ENCODE results near the gene MUC5AC. TPM values are rescaled to one million over a fixed set of nuclear protein-coding genes. Genes with fewer than 3 reads are reported as not detected.

MUC5AC gene
- total and polyA plus RNA-seq, 7 experiments from 2014 or later = not detected

- Histone ChIP-seq H3K9me3 (ENCODE audit: control insufficient read depth in 2 of 3, low read length in 3 of 3) (no peaks in the 10 kb centered on the region), H3K4me3 (ENCODE audit: low read length) (no peak overlapping the region), H3K27ac (ENCODE audit: low read depth, low read length) (no peak overlapping the region), H3K36me3 (ENCODE audit: control insufficient read depth in 2 of 3, insufficient read depth in 3 of 3, low read length in 3 of 3) (no peaks in the 10 kb centered on the region), H3K27me3 (ENCODE audit: control insufficient read depth in 2 of 2, insufficient read depth in 2 of 2, low read length in 2 of 2) (no peaks in the 10 kb centered on the region), H3K4me1 (ENCODE audit: control insufficient read depth in 2 of 2, insufficient read depth in 2 of 2, low read length in 2 of 2) (no peaks in the 10 kb centered on the region)
- DNase-seq = no peak
- H3K27ac Mint-ChIP-seq = no peak overlapping the region
- ChIA-PET POLR2A (no interaction called here), CTCF (no interaction called here)
- peaks cover 0 to 5% (median 0%) of the 10 kb centered on the region in 5 donors for H3K27me3 Mint-ChIP-seq
- H3K4me3 Mint-ChIP-seq = no peak overlapping the region
- H3K9me3 Mint-ChIP-seq = peaks cover 0 to 12% (median 0%) of the 10 kb centered on the region in 11 donors
- H3K4me1 Mint-ChIP-seq = peaks cover 0 to 5% (median 0%) of the 10 kb centered on the region in 7 donors
- ATAC-seq = no peak
- peaks cover 0 to 3% (median 0%) of the 10 kb centered on the region in 5 donors for H3K36me3 Mint-ChIP-seq
- intact Hi-C loops (cut with micrococcal nuclease) = no loop called here
Observed at GRCh38 chr11:1176224-1177019, 18.7 kb downstream of the MUC5AC start.

DNA sequence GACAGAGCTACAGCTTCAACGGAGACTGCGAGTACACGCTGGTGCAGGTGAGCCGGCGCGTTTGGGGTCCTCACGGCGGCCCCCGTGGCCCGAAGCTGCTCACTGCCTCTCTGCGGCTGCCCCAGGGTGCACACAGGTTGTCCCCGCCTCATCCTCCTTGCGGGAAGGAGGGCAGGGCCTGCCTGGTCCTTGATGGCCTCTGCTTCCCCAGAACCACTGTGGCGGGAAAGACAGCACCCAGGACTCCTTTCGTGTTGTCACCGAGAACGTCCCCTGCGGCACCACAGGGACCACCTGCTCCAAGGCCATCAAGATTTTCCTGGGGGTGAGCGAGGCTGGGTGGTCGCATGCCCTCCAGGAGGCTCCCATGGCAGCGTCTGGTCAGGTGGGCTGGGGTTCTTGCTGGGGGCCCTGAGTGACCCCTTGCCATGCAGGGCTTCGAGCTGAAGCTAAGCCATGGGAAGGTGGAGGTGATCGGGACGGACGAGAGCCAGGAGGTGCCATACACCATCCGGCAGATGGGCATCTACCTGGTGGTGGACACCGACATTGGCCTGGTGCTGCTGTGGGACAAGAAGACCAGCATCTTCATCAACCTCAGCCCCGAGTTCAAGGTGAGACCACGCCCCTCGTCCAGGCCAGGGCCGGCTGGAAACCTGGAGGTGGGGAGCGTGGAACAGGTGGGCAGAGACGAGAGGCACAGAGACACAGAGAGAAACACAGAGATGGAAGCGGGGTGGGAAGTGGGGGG is 19.4 kb downstream of the MUC5AC start:
- ATAC-seq (no peak), DNase-seq (no peak)
- Mint-ChIP-seq H3K9me3 (peaks cover 0 to 7% (median 0%) of the 10 kb centered on the region in 11 donors), H3K27me3 (peaks cover 0 to 5% (median 0%) of the 10 kb centered on the region in 5 donors), H3K4me3 (no peak overlapping the region), H3K27ac (no peak overlapping the region), H3K4me1 (peaks cover 0 to 5% (median 4%) of the 10 kb centered on the region in 7 donors), H3K36me3 (peaks cover 0 to 3% (median 0%) of the 10 kb centered on the region in 5 donors)
- H3K4me3 ChIP-seq (ENCODE audit: low read length) = no peak overlapping the region
- H3K36me3 ChIP-seq (ENCODE audit: control insufficient read depth in 2 of 3, insufficient read depth in 3 of 3, low read length in 3 of 3) = no peaks in the 10 kb centered on the region
- no peaks in the 10 kb centered on the region for H3K9me3 ChIP-seq (ENCODE audit: control insufficient read depth in 2 of 3, low read length in 3 of 3)
- H3K27ac ChIP-seq (ENCODE audit: low read depth, low read length) = no peak overlapping the region
- POLR2A ChIA-PET = no interaction called here
- intact Hi-C loops (cut with micrococcal nuclease) = no loop called here
- no peaks in the 10 kb centered on the region for H3K27me3 ChIP-seq (ENCODE audit: control insufficient read depth in 2 of 2, insufficient read depth in 2 of 2, low read length in 2 of 2)
- CTCF ChIA-PET = no interaction called here
- no peaks in the 10 kb centered on the region for H3K4me1 ChIP-seq (ENCODE audit: control insufficient read depth in 2 of 2, insufficient read depth in 2 of 2, low read length in 2 of 2)

DNA sequence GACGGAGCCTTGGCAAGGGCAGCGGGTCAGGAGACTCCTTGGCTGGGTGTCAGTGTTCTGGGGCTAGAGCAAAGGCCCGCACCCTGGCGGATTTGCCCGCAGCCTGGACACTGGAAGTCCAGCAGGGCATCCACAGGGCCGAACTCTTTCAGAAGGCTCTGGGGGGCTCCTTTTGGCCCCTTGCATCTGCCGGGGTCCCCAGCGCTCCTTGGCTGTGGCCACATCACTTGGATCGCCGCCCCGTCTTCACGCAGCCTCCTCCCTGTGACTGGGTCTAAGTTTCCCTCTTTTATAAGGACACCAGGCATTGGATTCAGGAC is 20.0 kb downstream of the MUC5AC start:
- Histone ChIP-seq H3K27ac (ENCODE audit: low read depth, low read length) (no peak overlapping the region), H3K9me3 (ENCODE audit: control insufficient read depth in 2 of 3, low read length in 3 of 3) (no peaks in the 10 kb centered on the region), H3K36me3 (ENCODE audit: control insufficient read depth in 2 of 3, insufficient read depth in 3 of 3, low read length in 3 of 3) (no peaks in the 10 kb centered on the region), H3K4me1 (ENCODE audit: control insufficient read depth in 2 of 2, insufficient read depth in 2 of 2, low read length in 2 of 2) (no peaks in the 10 kb centered on the region), H3K4me3 (ENCODE audit: low read length) (no peak overlapping the region), H3K27me3 (ENCODE audit: control insufficient read depth in 2 of 2, insufficient read depth in 2 of 2, low read length in 2 of 2) (no peaks in the 10 kb centered on the region)
- ChIA-PET POLR2A (no interaction called here), CTCF (no interaction called here)
- H3K9me3 Mint-ChIP-seq = peaks cover 0 to 7% (median 0%) of the 10 kb centered on the region in 11 donors
- H3K4me3 Mint-ChIP-seq = no peak overlapping the region
- DNase-seq (no peak), ATAC-seq (no peak)
- intact Hi-C loops (cut with micrococcal nuclease) = no loop called here
- peaks cover 0 to 5% (median 0%) of the 10 kb centered on the region in 5 donors for H3K27me3 Mint-ChIP-seq
- peaks cover 0 to 5% (median 4%) of the 10 kb centered on the region in 7 donors for H3K4me1 Mint-ChIP-seq
- peaks cover 0 to 3% (median 0%) of the 10 kb centered on the region in 5 donors for H3K36me3 Mint-ChIP-seq
- no peak overlapping the region for H3K27ac Mint-ChIP-seq

- peaks cover 0 to 3% (median 0%) of the 10 kb centered on the region in 5 donors for H3K36me3 Mint-ChIP-seq
- no peak for DNase-seq
Observed at GRCh38 chr11:1178201-1178885, 20.6 kb downstream of the MUC5AC start.

DNA sequence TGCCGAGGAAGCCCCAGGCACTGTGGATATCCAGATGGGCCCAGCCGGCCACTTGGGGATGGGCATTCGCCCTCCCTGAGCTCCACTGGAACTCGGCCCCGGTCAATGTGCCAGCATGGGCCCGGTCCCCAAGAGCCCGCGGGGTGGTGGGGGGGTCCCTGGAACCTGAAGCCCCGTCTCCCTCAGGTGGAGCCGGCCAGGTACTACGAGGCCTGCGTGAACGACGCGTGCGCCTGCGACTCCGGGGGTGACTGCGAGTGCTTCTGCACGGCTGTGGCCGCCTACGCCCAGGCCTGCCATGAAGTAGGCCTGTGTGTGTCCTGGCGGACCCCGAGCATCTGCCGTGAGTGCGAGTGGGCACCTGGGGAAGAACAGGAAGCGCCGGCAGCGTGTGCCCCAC is 21.2 kb downstream of the MUC5AC start:
- Histone ChIP-seq H3K27me3 (ENCODE audit: control insufficient read depth in 2 of 2, insufficient read depth in 2 of 2, low read length in 2 of 2) (no peaks in the 10 kb centered on the region), H3K36me3 (ENCODE audit: control insufficient read depth in 2 of 3, insufficient read depth in 3 of 3, low read length in 3 of 3) (no peaks in the 10 kb centered on the region), H3K9me3 (ENCODE audit: control insufficient read depth in 2 of 3, low read length in 3 of 3) (no peaks in the 10 kb centered on the region), H3K4me3 (ENCODE audit: low read length) (no peak overlapping the region), H3K27ac (ENCODE audit: low read depth, low read length) (no peak overlapping the region), H3K4me1 (ENCODE audit: control insufficient read depth in 2 of 2, insufficient read depth in 2 of 2, low read length in 2 of 2) (no peaks in the 10 kb centered on the region)
- Mint-ChIP-seq H3K9me3 (peaks cover 0 to 7% (median 0%) of the 10 kb centered on the region in 11 donors), H3K27ac (no peak overlapping the region), H3K4me1 (peaks cover 0 to 5% (median 4%) of the 10 kb centered on the region in 7 donors), H3K27me3 (peaks cover 0 to 5% (median 0%) of the 10 kb centered on the region in 5 donors), H3K4me3 (no peak overlapping the region), H3K36me3 (peaks cover 0 to 3% (median 0%) of the 10 kb centered on the region in 5 donors)
- ATAC-seq (no peak), DNase-seq (no peak)
- ChIA-PET POLR2A (no interaction called here), CTCF (no interaction called here)
- intact Hi-C loops (cut with micrococcal nuclease) = no loop called here

More at GRCh38 chr11:1178201-1178885, 20.6 kb downstream of the MUC5AC start:
- H3K4me3 ChIP-seq (ENCODE audit: low read length) = no peak overlapping the region
- ChIA-PET POLR2A (no interaction called here), CTCF (no interaction called here)
- no peak overlapping the region for H3K27ac ChIP-seq (ENCODE audit: low read depth, low read length)
- H3K27ac Mint-ChIP-seq = no peak overlapping the region
- no peak for ATAC-seq
- H3K27me3 Mint-ChIP-seq = peaks cover 0 to 5% (median 0%) of the 10 kb centered on the region in 5 donors
- H3K36me3 ChIP-seq (ENCODE audit: control insufficient read depth in 2 of 3, insufficient read depth in 3 of 3, low read length in 3 of 3) = no peaks in the 10 kb centered on the region
- H3K9me3 ChIP-seq (ENCODE audit: control insufficient read depth in 2 of 3, low read length in 3 of 3) = no peaks in the 10 kb centered on the region
- H3K4me1 ChIP-seq (ENCODE audit: control insufficient read depth in 2 of 2, insufficient read depth in 2 of 2, low read length in 2 of 2) = no peaks in the 10 kb centered on the region
- no peaks in the 10 kb centered on the region for H3K27me3 ChIP-seq (ENCODE audit: control insufficient read depth in 2 of 2, insufficient read depth in 2 of 2, low read length in 2 of 2)
- intact Hi-C loops (cut with micrococcal nuclease) = no loop called here
- H3K9me3 Mint-ChIP-seq = peaks cover 0 to 7% (median 0%) of the 10 kb centered on the region in 11 donors
- no peak overlapping the region for H3K4me3 Mint-ChIP-seq
- H3K4me1 Mint-ChIP-seq = peaks cover 0 to 5% (median 4%) of the 10 kb centered on the region in 7 donors

- H3K9me3 ChIP-seq (ENCODE audit: control insufficient read depth in 2 of 3, low read length in 3 of 3) = no peaks in the 10 kb centered on the region
- ATAC-seq = no peak
Observed at GRCh38 chr11:1179641-1180040, 21.9 kb downstream of the MUC5AC start.

More at GRCh38 chr11:1179641-1180040, 21.9 kb downstream of the MUC5AC start:
- Mint-ChIP-seq H3K9me3 (peaks cover 0 to 7% (median 0%) of the 10 kb centered on the region in 11 donors), H3K27ac (no peak overlapping the region), H3K4me1 (peaks cover 0 to 5% (median 4%) of the 10 kb centered on the region in 7 donors), H3K36me3 (peaks cover 0 to 3% (median 0%) of the 10 kb centered on the region in 5 donors), H3K27me3 (peaks cover 0 to 5% (median 0%) of the 10 kb centered on the region in 5 donors), H3K4me3 (no peak overlapping the region)
- CTCF ChIA-PET = no interaction called here
- Histone ChIP-seq H3K27ac (ENCODE audit: low read depth, low read length) (no peak overlapping the region), H3K36me3 (ENCODE audit: control insufficient read depth in 2 of 3, insufficient read depth in 3 of 3, low read length in 3 of 3) (no peaks in the 10 kb centered on the region), H3K4me3 (ENCODE audit: low read length) (no peak overlapping the region), H3K4me1 (ENCODE audit: control insufficient read depth in 2 of 2, insufficient read depth in 2 of 2, low read length in 2 of 2) (no peaks in the 10 kb centered on the region), H3K27me3 (ENCODE audit: control insufficient read depth in 2 of 2, insufficient read depth in 2 of 2, low read length in 2 of 2) (no peaks in the 10 kb centered on the region)
- POLR2A ChIA-PET = no interaction called here
- intact Hi-C loops (cut with micrococcal nuclease) = no loop called here
- no peak for DNase-seq

Measured in naive thymus-derived CD4-positive, alpha-beta T cell (primary cell).